CD8-positive, alpha-beta memory T cell (primary cell): ENCODE results near the gene TXNRD2. TPM values are rescaled to one million over a fixed set of nuclear protein-coding genes. Genes with fewer than 3 reads are reported as not detected.
A peak's percentile ranks its signal among the peaks of the same experiment; 100 is the strongest.

Source experiments
- CTCF ChIA-PET: fragments of 350-600 bp; sonication (Branson Sonifier 250); formaldehyde crosslinking; loops from one replicate; lab custom pipeline; 2021; ENCODE audit warnings: antibody characterized with exemption; lab: Charles Lee
- POLR2A ChIA-PET: fragments of 350-600 bp; sonication (Branson Sonifier 250); formaldehyde crosslinking; loops from one replicate; lab custom pipeline; 2021; ENCODE audit warnings: antibody characterized with exemption; lab: Charles Lee
- DNase-seq, 5 donors: peaks; one replicate each; pipeline versions ENCODE4 v3.0.0 to v3.0.0-alpha.2; 2020 to 2022; ENCODE audit warnings: mixed read lengths in 1 of 5
- H3K27ac ChIP-seq: one replicate; pipeline ENCODE4 v1.7.0; 2013; ENCODE audit warnings: low read depth, mild to moderate bottlenecking, low read length, moderate library complexity
- H3K27me3 ChIP-seq: 2 replicates; pipeline ENCODE4 v1.7.0; 2013; ENCODE audit warnings: low read length, mild to moderate bottlenecking; ENCODE audit not compliant: insufficient read depth, poor library complexity, severe bottlenecking
- H3K36me3 ChIP-seq: 2 replicates; pipeline ENCODE4 v1.7.0; 2013; ENCODE audit warnings: mild to moderate bottlenecking, low read length, moderate library complexity; ENCODE audit not compliant: insufficient read depth
- H3K4me1 ChIP-seq: 2 replicates; pipeline ENCODE4 v1.7.0; 2013; ENCODE audit warnings: mild to moderate bottlenecking, low read length, moderate library complexity; ENCODE audit not compliant: insufficient read depth
- H3K4me3 ChIP-seq: 2 replicates; pipeline ENCODE4 v1.7.0; 2013; ENCODE audit warnings: mild to moderate bottlenecking, low read length
- H3K9me3 ChIP-seq: 2 replicates; pipeline ENCODE4 v1.7.0; 2013; ENCODE audit warnings: mild to moderate bottlenecking, low read length
- H3K27ac Mint-ChIP-seq, 8 donors: one replicate each; pipeline ENCODE4 v1.8.0; 2020 to 2021; ENCODE audit warnings: mixed read lengths in 8 of 8, mild to moderate bottlenecking in 6 of 8, inconsistent platforms in 3 of 8, moderate library complexity in 3 of 8
- H3K27me3 Mint-ChIP-seq, 2 donors: one replicate each; pipeline ENCODE4 v1.8.0; 2020 to 2021; ENCODE audit warnings: mixed read lengths in 2 of 2, mild to moderate bottlenecking in 1 of 2, moderate library complexity in 1 of 2
- H3K36me3 Mint-ChIP-seq, 3 donors: one replicate each; pipeline ENCODE4 v1.8.0; 2020 to 2021; ENCODE audit warnings: mixed read lengths in 3 of 3, inconsistent platforms in 1 of 3, mild to moderate bottlenecking in 1 of 3
- H3K4me1 Mint-ChIP-seq, 3 donors: one replicate each; pipeline ENCODE4 v1.8.0; 2020 to 2021; ENCODE audit warnings: mixed read lengths in 3 of 3, inconsistent platforms in 1 of 3, mild to moderate bottlenecking in 1 of 3
- H3K4me3 Mint-ChIP-seq, 7 donors: one replicate each; pipeline ENCODE4 v1.8.0; 2020 to 2021; ENCODE audit warnings: mixed read lengths in 7 of 7, mild to moderate bottlenecking in 6 of 7, moderate library complexity in 4 of 7, inconsistent platforms in 2 of 7
- H3K9me3 Mint-ChIP-seq, 5 donors: one replicate each; pipeline ENCODE4 v1.8.0; 2020 to 2022; ENCODE audit warnings: mixed read lengths in 5 of 5, mild to moderate bottlenecking in 3 of 5, moderate library complexity in 2 of 5, inconsistent platforms in 1 of 5
- polyA plus RNA-seq: library from polyadenylated mRNA; unstranded; fragments of 300-500 nt; fragmentation: Illumina TruSeq; gene quantifications from one replicate; pipeline ENCODE4 v1.2.3, GENCODE V29; 2021
- total RNA-seq, 2 experiments: library from RNA; stranded (reverse); gene quantifications; one replicate each; pipeline ENCODE4 v1.2.3, GENCODE V29; 2021

Gene TXNRD2
- total and polyA plus RNA-seq, 3 experiments from 2014 or later, result 13.8 to 27.9 (median 27.6) TPM

- H3K9me3 ChIP-seq, result no peaks in the 10 kb centered on the region
- H3K36me3 Mint-ChIP-seq, result no peaks in the 10 kb centered on the region
- CTCF ChIA-PET, result interaction anchor here (1.1 kb wide), 1 partner anchor 151 kb away, joined by 5 read pairs; no protein-coding TSS in a partner anchor
- no peaks in the 10 kb centered on the region for H3K27me3 Mint-ChIP-seq
- POLR2A ChIA-PET, result no interaction called here
- peaks cover 18% of the 10 kb centered on the region for H3K4me1 ChIP-seq
- no peak for DNase-seq
- no peak overlapping the region for H3K4me3 ChIP-seq
- no peak overlapping the region for H3K27ac Mint-ChIP-seq
- no peaks in the 10 kb centered on the region for H3K36me3 ChIP-seq
- no peak overlapping the region for H3K27ac ChIP-seq
- H3K9me3 Mint-ChIP-seq, result no peaks in the 10 kb centered on the region
- peaks cover 0 to 8% (median 7%) of the 10 kb centered on the region in 3 donors for H3K4me1 Mint-ChIP-seq
- H3K27me3 ChIP-seq, result no peaks in the 10 kb centered on the region
- no peak overlapping the region for H3K4me3 Mint-ChIP-seq
Observed at GRCh38 chr22:19977296-19978243, 36.0 kb upstream of the TXNRD2 start.

- ChIA-PET CTCF (no interaction called here), POLR2A (no interaction called here)
- H3K4me3 ChIP-seq, result no peak overlapping the region
- no peak overlapping the region for H3K27ac ChIP-seq
- no peak overlapping the region for H3K27ac Mint-ChIP-seq
- H3K36me3 ChIP-seq, result no peaks in the 10 kb centered on the region
- H3K27me3 ChIP-seq, result no peaks in the 10 kb centered on the region
- peaks cover 21% of the 10 kb centered on the region for H3K4me1 ChIP-seq
- H3K4me3 Mint-ChIP-seq, result no peak overlapping the region
- H3K4me1 Mint-ChIP-seq, result peaks cover 0 to 11% (median 7%) of the 10 kb centered on the region in 3 donors
- H3K9me3 Mint-ChIP-seq, result no peaks in the 10 kb centered on the region
- no peaks in the 10 kb centered on the region for H3K36me3 Mint-ChIP-seq
- H3K27me3 Mint-ChIP-seq, result no peaks in the 10 kb centered on the region
- H3K9me3 ChIP-seq, result no peaks in the 10 kb centered on the region
- DNase-seq, result no peak
Observed at GRCh38 chr22:19976671-19977070, 35.1 kb upstream of the TXNRD2 start.

- H3K4me1 Mint-ChIP-seq, result peaks cover 4 to 14% (median 9%) of the 10 kb centered on the region in 3 donors
- ChIA-PET POLR2A (no interaction called here), CTCF (no interaction called here)
- no peak overlapping the region for H3K4me3 ChIP-seq
- DNase-seq, result no peak
- H3K27ac Mint-ChIP-seq, result peak overlapping the region in 1 of 8 donors; percentile 17
- H3K4me3 Mint-ChIP-seq, result no peak overlapping the region
- peaks cover 30% of the 10 kb centered on the region for H3K4me1 ChIP-seq
- H3K9me3 Mint-ChIP-seq, result no peaks in the 10 kb centered on the region
- no peaks in the 10 kb centered on the region for H3K36me3 ChIP-seq
- no peaks in the 10 kb centered on the region for H3K27me3 ChIP-seq
- H3K36me3 Mint-ChIP-seq, result no peaks in the 10 kb centered on the region
- no peaks in the 10 kb centered on the region for H3K9me3 ChIP-seq
- H3K27ac ChIP-seq, result peak overlapping the region; percentile 35
- no peaks in the 10 kb centered on the region for H3K27me3 Mint-ChIP-seq
Observed at GRCh38 chr22:19975707-19976035, 34.1 kb upstream of the TXNRD2 start.

GRCh38 chr22:19974935-19975706 is 33.5 kb upstream of the TXNRD2 start:
- H3K4me1 Mint-ChIP-seq, result peaks cover 6 to 17% (median 12%) of the 10 kb centered on the region in 3 donors
- no peak for DNase-seq
- no peaks in the 10 kb centered on the region for H3K36me3 Mint-ChIP-seq
- H3K36me3 ChIP-seq, result no peaks in the 10 kb centered on the region
- H3K27me3 Mint-ChIP-seq, result no peaks in the 10 kb centered on the region
- ChIA-PET POLR2A (no interaction called here), CTCF (interaction anchor here (1.0 kb wide), 1 partner anchor 27 kb away, joined by 3 read pairs; no protein-coding TSS in a partner anchor)
- no peaks in the 10 kb centered on the region for H3K27me3 ChIP-seq
- H3K4me3 ChIP-seq, result no peak overlapping the region
- H3K27ac ChIP-seq, result peak overlapping the region; percentile 35
- H3K27ac Mint-ChIP-seq, result peak overlapping the region in 1 of 8 donors; percentile 79
- H3K9me3 Mint-ChIP-seq, result no peaks in the 10 kb centered on the region
- H3K4me3 Mint-ChIP-seq, result no peak overlapping the region
- peaks cover 32% of the 10 kb centered on the region for H3K4me1 ChIP-seq
- H3K9me3 ChIP-seq, result no peaks in the 10 kb centered on the region

- Histone ChIP-seq H3K27ac (peak overlapping the region; percentile 35), H3K4me3 (no peak overlapping the region), H3K36me3 (no peaks in the 10 kb centered on the region), H3K4me1 (peaks cover 32% of the 10 kb centered on the region), H3K27me3 (no peaks in the 10 kb centered on the region), H3K9me3 (no peaks in the 10 kb centered on the region)
- no peaks in the 10 kb centered on the region for H3K9me3 Mint-ChIP-seq
- no peaks in the 10 kb centered on the region for H3K36me3 Mint-ChIP-seq
- H3K4me1 Mint-ChIP-seq, result peaks cover 6 to 17% (median 12%) of the 10 kb centered on the region in 3 donors
- peak overlapping the region in 1 of 8 donors; percentile 74 for H3K27ac Mint-ChIP-seq
- H3K27me3 Mint-ChIP-seq, result no peaks in the 10 kb centered on the region
- no peak for DNase-seq
- CTCF ChIA-PET, result interaction anchor here (1.0 to 4.1 kb wide), 3 partner anchors 26 to 155 kb away, joined by 3 to 25 read pairs (median 3); no protein-coding TSS in a partner anchor
- H3K4me3 Mint-ChIP-seq, result no peak overlapping the region
- POLR2A ChIA-PET, result no interaction called here
Observed at GRCh38 chr22:19974268-19974861, 32.7 kb upstream of the TXNRD2 start.

- ChIA-PET CTCF (interaction anchor here (1.0 to 4.1 kb wide), 3 partner anchors 26 to 156 kb away, joined by 3 to 25 read pairs (median 3); no protein-coding TSS in a partner anchor), POLR2A (interaction anchor here (0.5 kb wide), 1 partner anchor 160 kb away, joined by 7 read pairs; no protein-coding TSS in a partner anchor)
- no peak for DNase-seq
- H3K27ac ChIP-seq, result no peak overlapping the region
- H3K9me3 ChIP-seq, result no peaks in the 10 kb centered on the region
- H3K4me3 ChIP-seq, result no peak overlapping the region
- no peaks in the 10 kb centered on the region for H3K9me3 Mint-ChIP-seq
- H3K27me3 ChIP-seq, result no peaks in the 10 kb centered on the region
- H3K4me1 ChIP-seq, result peaks cover 32% of the 10 kb centered on the region
- H3K36me3 ChIP-seq, result no peaks in the 10 kb centered on the region
- peaks cover 6 to 17% (median 12%) of the 10 kb centered on the region in 3 donors for H3K4me1 Mint-ChIP-seq
- no peaks in the 10 kb centered on the region for H3K27me3 Mint-ChIP-seq
- H3K4me3 Mint-ChIP-seq, result no peak overlapping the region
- peaks cover 0 to 2% (median 0%) of the 10 kb centered on the region in 3 donors for H3K36me3 Mint-ChIP-seq
- no peak overlapping the region for H3K27ac Mint-ChIP-seq
Observed at GRCh38 chr22:19973551-19974267, 32.1 kb upstream of the TXNRD2 start.
